Mesenchymal stem cell (in vitro differentiated cells and primary cell): Measurements from ENCODE around the gene SYT15.
A peak's percentile ranks its signal among the peaks of the same experiment; 100 is the strongest.
"Not testable (repeated sequence)": the region's sequence is repeated elsewhere in the genome, so short reads cannot be mapped to it uniquely, and the experiment has no call there.

Source experiments
- DNase-seq: peaks from one replicate; pipeline ENCODE4 v3.0.0-alpha.2; 2013
- H2AFZ ChIP-seq: one replicate; pipeline ENCODE4 v1.6.1; 2013; ENCODE audit warnings: low read depth, mild to moderate bottlenecking, control low read depth, inconsistent platforms, low read length, moderate library complexity
- H2AK5ac ChIP-seq: 2 replicates; pipeline ENCODE4 v1.6.1; 2013; ENCODE audit warnings: low read length, moderate library complexity, mild to moderate bottlenecking, inconsistent platforms; ENCODE audit not compliant: severe bottlenecking
- H2BK120ac ChIP-seq: one replicate; pipeline ENCODE4 v1.6.1; 2013; ENCODE audit warnings: low read depth, mild to moderate bottlenecking, inconsistent platforms, low read length, moderate library complexity
- H2BK12ac ChIP-seq, 2 experiments: one replicate each; pipeline ENCODE4 v1.6.1; 2013; ENCODE audit warnings: inconsistent platforms in 2 of 2, low read length in 2 of 2, mild to moderate bottlenecking in 2 of 2, moderate library complexity in 2 of 2, control low read depth in 1 of 2
- H2BK15ac ChIP-seq: one replicate; pipeline ENCODE4 v1.6.1; 2013; ENCODE audit warnings: mild to moderate bottlenecking, low read depth, inconsistent platforms; ENCODE audit not compliant: poor library complexity, severe bottlenecking
- H2BK5ac ChIP-seq: 2 replicates; pipeline ENCODE4 v1.6.1; 2013; ENCODE audit warnings: low read depth, mild to moderate bottlenecking, low read length, control low read depth, inconsistent platforms; ENCODE audit not compliant: poor library complexity, severe bottlenecking
- H3K14ac ChIP-seq, 2 experiments: one replicate each; pipeline ENCODE4 v1.6.1; 2013; ENCODE audit warnings: inconsistent platforms in 2 of 2, low read length in 2 of 2, control low read depth in 1 of 2, mild to moderate bottlenecking in 1 of 2, moderate library complexity in 1 of 2
- H3K18ac ChIP-seq, 2 experiments: one replicate each; pipeline ENCODE4 v1.6.1; 2013; ENCODE audit warnings: inconsistent platforms in 2 of 2, low read length in 2 of 2, control low read depth in 1 of 2, low read depth in 1 of 2, mild to moderate bottlenecking in 1 of 2
- H3K23ac ChIP-seq, 2 experiments: one replicate each; pipeline ENCODE4 v1.6.1; 2013; ENCODE audit warnings: inconsistent platforms in 2 of 2, low read length in 2 of 2, mild to moderate bottlenecking in 2 of 2, moderate library complexity in 2 of 2, control low read depth in 1 of 2
- H3K27ac ChIP-seq: 2 replicates; pipeline ENCODE4 v1.5.1; 2013; ENCODE audit warnings: mild to moderate bottlenecking, moderate library complexity, low read length, control low read depth, inconsistent platforms; ENCODE audit not compliant: poor library complexity, severe bottlenecking
- H3K27me3 ChIP-seq, 2 experiments: 2 replicates each; pipeline versions ENCODE4 v1.6.1 to v1.7.0; 2013; ENCODE audit warnings: low read length in 2 of 2, mild to moderate bottlenecking in 2 of 2, moderate library complexity in 2 of 2, control low read depth in 1 of 2, inconsistent platforms in 1 of 2; ENCODE audit not compliant: control insufficient read depth in 1 of 2, insufficient read depth in 1 of 2
- H3K36me3 ChIP-seq, 2 experiments: 2 replicates each; pipeline versions ENCODE4 v1.6.1 to v1.7.0; 2013; ENCODE audit warnings: low read length in 2 of 2, control low read depth in 1 of 2, inconsistent platforms in 1 of 2, low read depth in 1 of 2, mild to moderate bottlenecking in 1 of 2; ENCODE audit not compliant: insufficient read depth in 2 of 2, control insufficient read depth in 1 of 2
- H3K4ac ChIP-seq, 2 experiments: one replicate each; pipeline ENCODE4 v1.6.1; 2013; ENCODE audit warnings: inconsistent platforms in 2 of 2, low read length in 2 of 2, mild to moderate bottlenecking in 2 of 2, moderate library complexity in 2 of 2, control low read depth in 1 of 2, low read depth in 1 of 2
- H3K4me1 ChIP-seq: 2 replicates; pipeline ENCODE4 v1.6.1; 2013; ENCODE audit warnings: low read depth, low read length, control low read depth; ENCODE audit not compliant: control insufficient read depth, insufficient read depth
- H3K4me2 ChIP-seq: 2 replicates; pipeline ENCODE4 v1.6.1; 2013; ENCODE audit warnings: low read length, mild to moderate bottlenecking, inconsistent platforms; ENCODE audit not compliant: poor library complexity, severe bottlenecking
- H3K4me3 ChIP-seq, 2 experiments: 2 replicates each; pipeline versions ENCODE4 v1.5.1 to v1.7.0; 2013; ENCODE audit warnings: low read length in 2 of 2, mild to moderate bottlenecking in 2 of 2, control low read depth in 1 of 2, low read depth in 1 of 2; ENCODE audit not compliant: insufficient read depth in 1 of 2
- H3K79me1 ChIP-seq: replicated peaks from 2 replicates; pipeline ENCODE4 v1.6.1; 2013; ENCODE audit warnings: mild to moderate bottlenecking, control low read depth, low read length, inconsistent platforms; ENCODE audit not compliant: poor library complexity, severe bottlenecking
- H3K9ac ChIP-seq: 2 replicates; pipeline ENCODE4 v1.7.0; 2013; ENCODE audit warnings: mild to moderate bottlenecking, low read length, moderate library complexity
- H3K9me3 ChIP-seq: 2 replicates; pipeline ENCODE4 v1.7.0; 2013; ENCODE audit warnings: mild to moderate bottlenecking, low read length; ENCODE audit not compliant: control insufficient read depth
- H4K8ac ChIP-seq: one replicate; pipeline ENCODE4 v1.6.1; 2013; ENCODE audit warnings: inconsistent platforms, mild to moderate bottlenecking, low read length, moderate library complexity
- H4K91ac ChIP-seq: one replicate; pipeline ENCODE4 v1.6.1; 2013; ENCODE audit warnings: mild to moderate bottlenecking, low read length, inconsistent platforms
- WGBS: methylation state at CpG from one replicate; pipeline ENCODE4 v1.1.7; 2013; ENCODE audit warnings: mixed read lengths; 5-methylcytosine and 5-hydroxymethylcytosine counted together

SYT15 gene

GRCh38 chr10:46631683-46632082 lies 52.8 kb downstream of the SYT15 start:
- not testable (repeated sequence) for H3K4me3 ChIP-seq, DNase-seq, H3K4me2 ChIP-seq, H2BK5ac ChIP-seq, H4K8ac ChIP-seq, H3K36me3 ChIP-seq, H3K4ac ChIP-seq, H2BK120ac ChIP-seq, H3K27ac ChIP-seq, H3K9me3 ChIP-seq, H3K9ac ChIP-seq, H2AFZ ChIP-seq, H2BK12ac ChIP-seq, H3K4me1 ChIP-seq, H3K79me1 ChIP-seq, H3K23ac ChIP-seq, H3K27me3 ChIP-seq, H3K18ac ChIP-seq, H2AK5ac ChIP-seq, H3K14ac ChIP-seq, H4K91ac ChIP-seq, H2BK15ac ChIP-seq
- WGBS = no CpG with 5 or more reads among the region's 3 CpGs

- not testable (repeated sequence) for H2BK15ac ChIP-seq, H3K27ac ChIP-seq, H2BK5ac ChIP-seq, H2AK5ac ChIP-seq, H3K18ac ChIP-seq, H3K14ac ChIP-seq, DNase-seq, H3K4me3 ChIP-seq, H3K4ac ChIP-seq, H2BK12ac ChIP-seq, H2AFZ ChIP-seq, H3K79me1 ChIP-seq, H4K8ac ChIP-seq, H3K4me1 ChIP-seq, H3K36me3 ChIP-seq, H3K4me2 ChIP-seq, H2BK120ac ChIP-seq, H3K27me3 ChIP-seq, H3K23ac ChIP-seq, H4K91ac ChIP-seq, H3K9me3 ChIP-seq
- peak overlapping the region; percentile 32 for H3K9ac ChIP-seq
- WGBS = 54% methylated on average over 3 of the region's 5 CpGs
Observed at GRCh38 chr10:46634698-46635097, 55.8 kb downstream of the SYT15 start.

- not testable (repeated sequence) for H2AFZ ChIP-seq, H2BK5ac ChIP-seq, H3K27me3 ChIP-seq
Observed at GRCh38 chr10:46635364-46635959, 56.5 kb downstream of the SYT15 start.

GRCh38 chr10:46640005-46640404 lies 61.1 kb downstream of the SYT15 start:
- H3K9ac ChIP-seq, H3K27ac ChIP-seq, H3K4me1 ChIP-seq, H3K18ac ChIP-seq, H3K9me3 ChIP-seq, H2BK5ac ChIP-seq, H3K79me1 ChIP-seq, H4K8ac ChIP-seq, DNase-seq, H3K4me2 ChIP-seq, H2BK15ac ChIP-seq, H4K91ac ChIP-seq, H3K27me3 ChIP-seq, H3K23ac ChIP-seq, H3K4me3 ChIP-seq, H2BK120ac ChIP-seq, H3K36me3 ChIP-seq, H3K14ac ChIP-seq, H3K4ac ChIP-seq, H2AK5ac ChIP-seq, H2BK12ac ChIP-seq, H2AFZ ChIP-seq: not testable (repeated sequence)

More at GRCh38 chr10:46635364-46635959, 56.5 kb downstream of the SYT15 start:
- H2BK15ac ChIP-seq, H3K23ac ChIP-seq, H2BK12ac ChIP-seq, H3K18ac ChIP-seq, H3K4me1 ChIP-seq, H2AK5ac ChIP-seq, H3K36me3 ChIP-seq, DNase-seq, H3K9me3 ChIP-seq, H2BK120ac ChIP-seq, H4K8ac ChIP-seq, H3K4me3 ChIP-seq, H3K14ac ChIP-seq, H3K4me2 ChIP-seq, H3K27ac ChIP-seq, H3K4ac ChIP-seq, H4K91ac ChIP-seq, H3K79me1 ChIP-seq: not testable (repeated sequence)
- no CpG with 5 or more reads among the region's 63 CpGs for WGBS
- H3K9ac ChIP-seq = peak overlapping the region; percentile 60
